Ascending aorta (tissue), 2 donors: ENCODE measurements around the gene ZBTB32. TPM values are rescaled to one million over a fixed set of nuclear protein-coding genes. Genes with fewer than 3 reads are reported as not detected.

ENCODE experiments used
- DNase-seq, 2 donors: peaks; one replicate each; pipeline ENCODE4 v3.0.0-alpha.2; 2019; ENCODE audit warnings: low spot score in 2 of 2
- H3K27ac ChIP-seq, 2 donors: fragments of 200-600 bp; sonication (generic); one replicate each; pipeline ENCODE4 v1.5.1; 2016 to 2017; ENCODE audit warnings: mild to moderate bottlenecking in 1 of 2
- H3K27me3 ChIP-seq: fragments of 200-600 bp; sonication (generic); one replicate; pipeline ENCODE4 v1.5.1; 2017
- H3K36me3 ChIP-seq, 2 donors: fragments of 200-600 bp; sonication (generic); one replicate each; pipeline ENCODE4 v1.5.1; 2016
- H3K4me1 ChIP-seq, 2 donors: fragments of 200-600 bp; sonication (generic); one replicate each; pipeline ENCODE4 v1.5.1; 2016 to 2017; ENCODE audit warnings: mild to moderate bottlenecking in 1 of 2
- H3K4me3 ChIP-seq, 2 donors: fragments of 200-600 bp; sonication (generic); one replicate each; pipeline ENCODE4 v1.5.1; 2016 to 2017; ENCODE audit warnings: mild to moderate bottlenecking in 1 of 2
- H3K9me3 ChIP-seq, 2 donors: fragments of 200-600 bp; sonication (generic); one replicate each; pipeline ENCODE4 v1.5.1; 2016
- CTCF ChIP-seq, 3 experiments: fragments of 200-600 bp in 2 of 3; fragments of 450-650 bp in 1 of 3; sonication (generic) in 2 of 3; IDR thresholded peaks; one replicate each; pipeline ENCODE4 v1.5.1; 2016 to 2019; ENCODE audit warnings: antibody characterized with exemption in 3 of 3, mild to moderate bottlenecking in 1 of 3, moderate library complexity in 1 of 3
- intact Hi-C: fragments of 100-400 bp; cut with DNase I; formaldehyde crosslinking; loops from one replicate; pipeline ENCODE4 v1.15.1; 2023
- total RNA-seq: library from RNA; depleted of rRNA; stranded (reverse); fragments of >200 nt; gene quantifications from one replicate; pipeline ENCODE4 v1.1.0, GENCODE V29; 2016

ZBTB32 gene
- total RNA-seq, 1 donor from 2014 or later = not detected

DNA sequence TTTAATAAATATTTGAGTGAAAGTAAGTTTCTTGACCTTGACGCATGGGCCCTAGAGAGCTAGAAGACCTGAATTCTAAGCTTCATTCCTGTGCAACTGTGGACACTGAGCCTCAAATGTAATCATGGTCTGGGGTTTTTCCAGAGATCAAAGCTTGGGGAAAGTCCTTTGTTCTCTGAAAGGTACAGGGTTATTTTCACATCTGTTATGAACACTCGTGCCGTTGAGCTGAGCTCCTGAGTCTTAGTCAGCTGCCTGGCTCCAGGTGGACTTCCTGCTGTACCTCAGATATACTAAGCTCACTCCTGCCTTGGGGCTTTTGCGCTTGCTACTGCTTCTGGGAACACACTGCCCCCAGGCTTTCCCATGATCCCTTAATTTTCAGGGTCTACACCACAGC, 7.5 kb upstream of the ZBTB32 start:
- Histone ChIP-seq H3K36me3 (no peaks in the 10 kb centered on the region), H3K4me1 (peaks cover 0 to under 1% of the 10 kb centered on the region in 2 donors), H3K27me3 (no peaks in the 10 kb centered on the region), H3K27ac (no peak overlapping the region), H3K4me3 (no peak overlapping the region), H3K9me3 (no peaks in the 10 kb centered on the region)
- no peak for TF ChIP-seq CTCF (IDR thresholded peaks at IDR 0.05)
- intact Hi-C loops = no loop called here
- no peak for DNase-seq

DNA sequence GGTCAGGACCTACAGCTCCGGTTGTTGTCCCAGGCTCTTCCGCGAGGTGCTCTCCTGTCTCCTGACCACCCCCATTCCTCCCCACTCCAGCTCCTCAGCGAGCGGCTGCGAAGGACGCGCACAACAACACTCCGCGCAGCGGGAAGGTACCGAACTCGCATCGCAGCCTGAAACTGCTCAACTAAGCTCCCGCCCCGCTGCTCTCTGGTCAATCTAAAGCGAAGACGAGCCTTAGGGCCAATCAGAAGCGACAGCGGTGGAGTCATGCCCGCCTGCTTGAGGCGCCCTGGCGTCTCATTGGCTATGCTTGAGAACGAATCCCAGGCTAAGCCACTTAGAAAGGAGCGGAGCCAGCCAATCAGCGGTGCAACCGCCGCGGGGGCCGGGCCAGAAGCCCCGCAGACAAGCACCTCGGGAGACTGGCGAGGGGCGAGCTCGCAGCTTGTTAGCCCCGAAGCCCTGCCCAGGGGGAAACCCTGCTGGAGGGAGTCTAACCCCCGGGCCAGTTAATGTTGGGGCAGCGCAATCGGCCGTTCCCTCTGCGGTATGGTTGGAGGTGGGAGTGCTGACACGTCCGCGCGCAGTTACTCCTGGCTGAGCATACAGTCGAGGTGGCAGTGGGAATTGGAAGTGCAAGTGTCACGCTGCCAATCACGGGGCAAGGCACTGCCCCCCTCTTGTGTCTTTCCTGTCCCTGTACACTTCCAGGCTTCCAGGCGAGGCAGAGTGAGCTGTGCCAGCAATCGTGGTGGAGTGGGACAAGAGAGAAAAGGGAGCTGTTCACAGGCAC, 1.9 kb upstream of the ZBTB32 start:
- H3K4me1 ChIP-seq = peaks cover 2 to 3% of the 10 kb centered on the region in 2 donors
- intact Hi-C loops = loop anchor here (1.0 to 5.0 kb wide), 5 partner anchors 15 to 75 kb away; partner anchors contain the start of genes ARHGAP33 and PROSER3
- peak overlapping the region; percentile 64 to 65 for H3K4me3 ChIP-seq
- no peak for TF ChIP-seq CTCF (IDR thresholded peaks at IDR 0.05)
- H3K36me3 ChIP-seq = no peaks in the 10 kb centered on the region
- DNase-seq = peak; percentile 94 to 98
- no peaks in the 10 kb centered on the region for H3K9me3 ChIP-seq
- no peak overlapping the region for H3K27ac ChIP-seq
- H3K27me3 ChIP-seq = no peaks in the 10 kb centered on the region

- no peak for TF ChIP-seq CTCF (IDR thresholded peaks at IDR 0.05)
- H3K9me3 ChIP-seq = no peaks in the 10 kb centered on the region
- peaks cover 2 to 3% of the 10 kb centered on the region in 2 donors for H3K4me1 ChIP-seq
- H3K27ac ChIP-seq = no peak overlapping the region
- no peaks in the 10 kb centered on the region for H3K27me3 ChIP-seq
- H3K4me3 ChIP-seq = peak overlapping the region in 1 of 2 donors; percentile 65
- no peak for DNase-seq
- no peaks in the 10 kb centered on the region for H3K36me3 ChIP-seq
- intact Hi-C loops = loop anchor here (2.0 to 5.0 kb wide), 2 partner anchors 59 to 74 kb away; partner anchors contain the start of gene ARHGAP33
These were observed 1.0 kb upstream of the ZBTB32 start for GRCh38 chr19:35703343-35703742.

DNA sequence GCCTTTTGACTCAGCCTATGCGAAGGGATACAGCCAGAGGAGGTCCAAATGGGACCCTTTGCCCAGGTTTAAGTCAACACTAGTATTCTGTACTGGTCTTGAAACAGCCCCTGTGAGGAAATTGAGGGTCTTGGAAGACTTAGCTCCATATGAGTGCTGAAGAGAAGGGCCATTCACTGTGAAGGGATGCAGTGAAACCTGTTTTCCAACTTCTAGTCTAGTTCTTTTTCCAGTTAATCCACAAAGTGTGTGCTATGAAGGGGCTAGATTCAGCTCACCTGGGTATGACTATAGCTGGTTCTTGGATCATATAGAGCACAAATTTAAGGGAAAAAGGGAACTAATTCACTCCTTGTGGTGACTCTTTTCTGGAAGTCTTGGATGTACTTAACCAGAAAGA, 4.0 kb downstream of the ZBTB32 start:
- DNase-seq = no peak

More for the DNA sequence above, 4.0 kb downstream of the ZBTB32 start:
- H3K36me3 ChIP-seq = no peaks in the 10 kb centered on the region
- intact Hi-C loops = no loop called here
- H3K27ac ChIP-seq = no peak overlapping the region
- H3K9me3 ChIP-seq = no peaks in the 10 kb centered on the region
- no peak overlapping the region for H3K4me3 ChIP-seq
- TF ChIP-seq CTCF (IDR thresholded peaks at IDR 0.05) = no peak
- H3K4me1 ChIP-seq = no peaks in the 10 kb centered on the region
- no peaks in the 10 kb centered on the region for H3K27me3 ChIP-seq
